GM18517 (cell line): ENCODE data around the gene RHCG.
"Not testable (repeated sequence)": the region's sequence is repeated elsewhere in the genome, so short reads cannot be mapped to it uniquely, and the experiment has no call there.

ENCODE experiments used
- ATAC-seq: cut with Tn5 transposase; IDR thresholded peaks from one replicate; pipeline ENCODE4 v1.9.1; 2021; ENCODE audit warnings: mild to moderate bottlenecking, moderate library complexity; ENCODE audit not compliant: unreplicated experiment

Gene RHCG

GRCh38 chr15:89479173-89479572 lies 17.2 kb downstream of the RHCG start:
- no peak for ATAC-seq

- no peak for ATAC-seq
Measured at GRCh38 chr15:89477411-89478242, 18.8 kb downstream of the RHCG start.

- no peak for ATAC-seq
Measured at GRCh38 chr15:89475661-89476060, 20.7 kb downstream of the RHCG start.

DNA sequence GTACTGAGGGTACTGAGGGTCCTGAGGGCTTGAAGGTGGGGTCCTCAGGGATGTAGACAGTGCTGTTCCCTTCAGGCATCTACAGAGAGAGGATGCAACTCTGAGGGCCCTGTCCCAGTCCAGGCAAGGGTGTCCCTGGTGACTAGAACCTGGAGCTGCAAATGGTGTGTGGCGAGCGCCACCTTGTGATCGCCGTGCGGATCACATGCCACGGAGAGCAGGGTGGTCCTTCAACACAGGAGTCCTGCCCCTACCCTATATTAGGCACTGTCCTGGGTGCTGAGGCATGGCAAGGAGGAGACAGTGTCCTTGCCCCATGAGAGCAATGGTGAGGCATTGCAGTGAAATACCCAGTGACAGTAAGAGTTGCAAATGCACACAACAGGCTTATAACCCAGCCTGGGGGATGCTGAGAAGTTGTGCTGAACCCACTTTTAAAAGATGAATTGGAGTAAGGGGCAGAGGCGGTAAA lies 23.6 kb downstream of the RHCG start:
- no peak for ATAC-seq

GRCh38 chr15:89469426-89470096 lies 26.8 kb downstream of the RHCG start:
- no peak for ATAC-seq

GRCh38 chr15:89468813-89469212 lies 27.6 kb downstream of the RHCG start:
- ATAC-seq, result not testable (repeated sequence)

GRCh38 chr15:89463113-89463512 lies 33.3 kb downstream of the RHCG start:
- ATAC-seq, result no peak

GRCh38 chr15:89462198-89462912 lies 34.0 kb downstream of the RHCG start:
- ATAC-seq, result no peak

DNA sequence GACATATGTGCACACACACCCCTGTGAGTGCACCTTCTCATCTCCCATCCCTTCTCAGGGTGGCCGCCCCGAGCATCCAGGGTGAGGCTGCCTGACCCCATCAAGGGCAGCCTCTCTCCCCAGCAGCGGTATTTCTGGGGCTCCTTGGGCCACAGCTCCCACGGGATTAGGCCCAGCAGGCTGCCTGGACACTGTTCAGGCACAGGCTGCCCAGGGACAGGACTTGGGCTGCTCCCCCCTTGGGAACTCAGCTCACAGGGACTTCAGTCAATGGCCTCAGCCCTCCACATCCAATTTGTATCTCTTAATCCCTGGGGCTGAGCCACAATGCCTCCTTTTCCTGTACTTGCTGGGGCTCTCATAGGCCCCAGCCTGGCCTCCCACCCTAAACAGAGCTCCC lies 35.0 kb downstream of the RHCG start:
- ATAC-seq, result no peak

GRCh38 chr15:89460048-89460447 lies 36.3 kb downstream of the RHCG start:
- ATAC-seq, result no peak

DNA sequence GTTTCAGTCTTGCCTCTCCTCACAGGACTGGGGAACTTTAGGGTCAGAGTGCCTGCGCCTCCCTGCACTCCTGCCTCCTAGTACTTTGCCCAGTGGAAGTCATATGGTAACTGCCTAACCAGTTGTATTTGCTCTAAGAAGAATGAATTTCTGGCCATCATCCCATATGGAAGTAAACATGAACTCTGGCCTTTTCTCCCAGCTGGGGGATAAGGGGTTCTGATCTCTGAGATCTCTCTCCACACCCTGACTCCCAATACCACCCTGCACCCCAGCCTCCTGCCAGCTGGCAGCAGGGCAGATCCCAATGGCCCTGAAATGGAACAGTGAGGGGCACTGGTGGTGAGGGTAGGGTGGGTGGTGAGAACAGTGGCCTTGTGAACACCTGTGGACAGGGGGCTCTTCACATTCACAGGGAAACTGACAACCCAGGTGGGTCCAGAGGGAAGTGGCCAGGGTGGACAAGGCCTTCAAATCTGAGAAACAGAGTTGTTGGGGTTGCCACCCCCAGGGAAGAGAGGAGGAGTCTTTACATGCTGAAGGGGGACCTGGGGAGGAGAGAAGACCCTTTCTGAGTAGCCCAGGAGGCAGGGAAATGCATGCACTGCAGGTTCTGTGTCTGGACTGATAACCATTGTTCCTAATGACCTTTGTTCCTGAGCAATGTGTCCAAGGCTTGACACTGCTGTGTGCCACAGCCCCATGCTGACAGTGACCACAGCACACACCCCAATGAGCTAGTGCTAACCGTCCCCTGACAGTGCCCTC lies 36.9 kb downstream of the RHCG start:
- no peak for ATAC-seq

- no peak for ATAC-seq
Measured at GRCh38 chr15:89458440-89458839, 37.9 kb downstream of the RHCG start.

DNA sequence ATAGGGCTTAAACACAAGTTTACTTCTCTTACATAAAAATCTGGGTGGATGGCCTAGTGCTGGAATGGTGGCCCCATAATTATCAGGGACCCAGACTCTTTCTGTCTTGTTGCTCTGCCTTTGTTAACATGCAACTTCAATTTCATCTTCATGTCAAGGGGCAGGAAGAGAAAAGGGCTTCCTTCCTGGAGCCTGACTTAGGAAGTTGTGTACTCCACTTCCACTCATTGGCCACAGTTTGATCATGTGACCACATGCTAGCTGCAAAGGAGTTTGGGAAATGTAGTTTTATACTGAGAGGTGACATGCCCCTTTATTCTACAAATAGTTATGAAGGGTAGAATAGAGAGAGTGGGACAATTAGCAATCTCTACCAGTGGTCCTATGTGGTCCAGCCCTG lies 39.3 kb downstream of the RHCG start:
- ATAC-seq, result no peak

DNA sequence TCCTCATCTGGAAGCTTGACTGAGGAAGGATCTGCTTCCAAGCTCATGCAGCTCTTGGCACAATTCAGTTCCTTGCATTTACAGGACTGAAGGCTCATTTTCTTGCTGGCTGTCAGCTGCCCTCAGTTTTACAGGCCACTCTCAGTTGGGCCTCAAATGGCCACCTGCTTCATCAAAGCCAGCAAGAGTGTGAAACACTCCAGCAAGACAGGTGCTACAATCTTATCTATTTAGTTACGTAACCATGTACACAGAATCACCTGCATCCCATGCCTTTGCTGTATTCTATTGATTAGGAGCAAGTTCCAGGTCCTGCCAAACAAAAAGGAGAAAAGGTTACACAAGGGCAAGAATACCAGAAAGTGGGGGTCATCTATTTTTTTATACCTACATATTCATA lies 40.8 kb downstream of the RHCG start:
- no peak for ATAC-seq

- no peak for ATAC-seq
Measured at GRCh38 chr15:89452330-89452836, 44.0 kb downstream of the RHCG start.

GRCh38 chr15:89451846-89452245 lies 44.5 kb downstream of the RHCG start:
- no peak for ATAC-seq

- ATAC-seq, result no peak
Measured at GRCh38 chr15:89450076-89451006, 46.0 kb downstream of the RHCG start.

GRCh38 chr15:89448825-89449224 lies 47.6 kb downstream of the RHCG start:
- ATAC-seq, result no peak

GRCh38 chr15:89447676-89448075 lies 48.7 kb downstream of the RHCG start:
- ATAC-seq, result no peak
